SK-N-SH (cell line): ENCODE data around the gene FDXR. TPM values are rescaled to one million over a fixed set of nuclear protein-coding genes. Genes with fewer than 3 reads are reported as not detected.

Source experiments
- CTCF ChIA-PET: fragments of 300-600, 350-600 bp; formaldehyde crosslinking; extraction: SDS; loops from one replicate; lab custom pipeline; 2021; lab: Yijun Ruan, JAX
- POLR2A ChIA-PET: fragments of 350-600 bp; sonication (Branson Sonifier 250); formaldehyde crosslinking; extraction: SDS; loops from one replicate; lab custom pipeline; 2020; ENCODE audit warnings: antibody characterized with exemption, inconsistent platforms; lab: Yijun Ruan, JAX
- DNase-seq: peaks from one replicate; pipeline ENCODE4 v3.0.0; 2012
- H2AFZ ChIP-seq: fragments of 200-600 bp; sonication (generic); 2 replicates; pipeline ENCODE4 v1.8.1; 2016; ENCODE audit warnings: antibody characterized with exemption, mild to moderate bottlenecking, low read depth
- H3F3A ChIP-seq: fragments of 200-600 bp; sonication (generic); replicated peaks from 2 replicates; pipeline ENCODE3; 2016; ENCODE audit warnings: antibody characterized with exemption, mild to moderate bottlenecking; ENCODE audit not compliant: insufficient read depth
- H3K27ac ChIP-seq, 2 experiments: fragments of 200-500 bp in 1 of 2; fragments of 200-600 bp in 1 of 2; sonication (Bioruptor generic) in 1 of 2; sonication (generic), shearing (Covaris generic) in 1 of 2; 2 replicates each; pipeline versions ENCODE4 v1.5.1 to v1.6.1; 2014 to 2016; ENCODE audit warnings: low read depth in 2 of 2, inconsistent platforms in 1 of 2, low read length in 1 of 2, mild to moderate bottlenecking in 1 of 2, mixed read lengths in 1 of 2
- H3K27me3 ChIP-seq: fragments of 200-600 bp; sonication (generic), shearing (Covaris generic); 2 replicates; pipeline ENCODE4 v1.6.1; 2016; ENCODE audit warnings: mixed run types; ENCODE audit not compliant: insufficient read depth
- H3K36me3 ChIP-seq, 2 experiments: fragments of 200-500 bp in 1 of 2; fragments of 200-600 bp in 1 of 2; sonication (Bioruptor generic) in 1 of 2; sonication (generic) in 1 of 2; replicated peaks in 1 of 2; 2 replicates each; pipeline versions ENCODE3 to v1.5.1; 2014 to 2016; ENCODE audit warnings: low read length in 1 of 2, mild to moderate bottlenecking in 1 of 2; ENCODE audit not compliant: insufficient read depth in 2 of 2, control insufficient read depth in 1 of 2
- H3K4me1 ChIP-seq, 2 experiments: fragments of 200-500 bp in 1 of 2; fragments of 200-600 bp in 1 of 2; sonication (Bioruptor generic) in 1 of 2; sonication (generic), shearing (Covaris generic) in 1 of 2; 2 replicates each; pipeline versions ENCODE4 v1.5.1 to v1.6.1; 2014 to 2016; ENCODE audit warnings: low read depth in 1 of 2, low read length in 1 of 2, mixed run types in 1 of 2; ENCODE audit not compliant: insufficient read depth in 2 of 2, control insufficient read depth in 1 of 2
- H3K4me2 ChIP-seq: fragments of 200-600 bp; sonication (generic), shearing (Covaris generic); 2 replicates; pipeline ENCODE4 v1.6.1; 2017; ENCODE audit warnings: mixed run types
- H3K4me3 ChIP-seq, 2 experiments: fragments of 200-500 bp in 1 of 2; fragments of 200-600 bp in 1 of 2; sonication (Bioruptor generic) in 1 of 2; sonication (generic), shearing (Covaris generic) in 1 of 2; 2 replicates each; pipeline versions ENCODE4 v1.5.1 to v1.8.1; 2014 to 2016; ENCODE audit warnings: low read depth in 2 of 2, inconsistent platforms in 1 of 2, low read length in 1 of 2, mild to moderate bottlenecking in 1 of 2, mixed read lengths in 1 of 2, moderate library complexity in 1 of 2
- H3K79me2 ChIP-seq: fragments of 200-600 bp; sonication (generic); 2 replicates; pipeline ENCODE4 v1.8.1; 2017; ENCODE audit warnings: mild to moderate bottlenecking; ENCODE audit not compliant: insufficient read depth
- H3K9ac ChIP-seq: fragments of 200-600 bp; sonication (generic); 2 replicates; pipeline ENCODE4 v1.6.1; 2017; ENCODE audit warnings: mixed run types
- H3K9me2 ChIP-seq: fragments of 200-600 bp; sonication (generic); 2 replicates; pipeline ENCODE4 v1.6.1; 2017; ENCODE audit warnings: mixed run types
- H3K9me3 ChIP-seq: fragments of 200-600 bp; sonication (generic); 2 replicates; pipeline ENCODE4 v1.6.1; 2017; ENCODE audit warnings: mixed run types, mild to moderate bottlenecking, moderate library complexity
- H4K20me1 ChIP-seq: fragments of 200-600 bp; sonication (generic); 2 replicates; pipeline ENCODE4 v1.6.1; 2017; ENCODE audit warnings: mild to moderate bottlenecking, mixed run types; ENCODE audit not compliant: insufficient read depth
- CHD2 ChIP-seq: fragments of 150-350 bp; IDR thresholded peaks from 2 replicates; pipeline ENCODE4 v1.6.1; 2018; ENCODE audit warnings: low read length; ENCODE audit not compliant: partially characterized antibody
- EZH2phosphoT487 ChIP-seq: fragments of 200-600 bp; sonication (generic); IDR thresholded peaks from 2 replicates; pipeline ENCODE4 v1.6.1; 2017; ENCODE audit warnings: low read depth, mixed run types, mild to moderate bottlenecking, antibody characterized with exemption, moderate library complexity, borderline replicate concordance
- FOXM1 ChIP-seq: IDR thresholded peaks from 2 replicates; pipeline ENCODE4 v1.4.0; 2012; ENCODE audit warnings: low read depth, mild to moderate bottlenecking
- MEF2A ChIP-seq: IDR thresholded peaks from 2 replicates; pipeline ENCODE4 v1.4.0; 2012; ENCODE audit warnings: low read depth, borderline replicate concordance
- NRF1 ChIP-seq: IDR thresholded peaks from 2 replicates; pipeline ENCODE4 v1.6.1; 2012; ENCODE audit warnings: low read depth, mild to moderate bottlenecking, low read length
- RCOR1 ChIP-seq: fragments of 150-350 bp; IDR thresholded peaks from 2 replicates; pipeline ENCODE4 v1.6.1; 2017; ENCODE audit warnings: antibody characterized with exemption, low read length
- TCF12 ChIP-seq: IDR thresholded peaks from 2 replicates; pipeline ENCODE4 v1.4.0; 2012
- TEAD4 ChIP-seq: IDR thresholded peaks from 2 replicates; pipeline ENCODE4 v1.4.0; 2012; ENCODE audit warnings: mild to moderate bottlenecking, borderline replicate concordance; ENCODE audit not compliant: insufficient read depth
- YY1 ChIP-seq: IDR thresholded peaks from 2 replicates; pipeline ENCODE4 v1.4.0; 2012; ENCODE audit warnings: low read depth, mild to moderate bottlenecking
- WGBS: methylation state at CpG from one replicate; pipeline ENCODE4 v1.1.6; 2017; ENCODE audit warnings: low lambda C conversion rate; 5-methylcytosine and 5-hydroxymethylcytosine counted together
- polyA plus RNA-seq, 3 experiments: library from polyadenylated mRNA; depleted of rRNA; stranded (reverse); fragments of >200 nt; gene quantifications; 2 replicates each; pipeline ENCODE4 v1.2.3, GENCODE V29; 2012
- TF ChIP-seq, protein P1 (sequence below): IDR thresholded peaks from 2 replicates; pipeline ENCODE4 v1.4.0; 2012; ENCODE audit warnings: low read depth, borderline replicate concordance
- TF ChIP-seq, protein P2 (sequence below): fragments of 150-350 bp; IDR thresholded peaks from 2 replicates; pipeline ENCODE4 v1.6.1; 2017; ENCODE audit warnings: antibody characterized with exemption, low read length, low read depth, borderline replicate concordance
- TF ChIP-seq, protein P3 (sequence below): IDR thresholded peaks from 2 replicates; pipeline ENCODE4; 2012
- TF ChIP-seq, protein P4 (sequence below): fragments of 200-600 bp; sonication (generic); IDR thresholded peaks from 2 replicates; pipeline ENCODE4 v1.6.1; 2017; ENCODE audit warnings: antibody characterized with exemption, mild to moderate bottlenecking, moderate library complexity
- TF ChIP-seq, protein P5 (sequence below): IDR thresholded peaks from 2 replicates; pipeline ENCODE4 v1.4.0; 2012; ENCODE audit warnings: low read depth, borderline replicate concordance
- TF ChIP-seq, protein P6 (sequence below): fragments of 150-350 bp; IDR thresholded peaks from 2 replicates; pipeline ENCODE4 v1.6.1; 2016; ENCODE audit warnings: mild to moderate bottlenecking, low read depth, low read length

The FDXR gene
- polyA plus RNA-seq, 1 of the 3 experiments (the other 2 are of a cell fraction) = 86.7 TPM

DNA sequence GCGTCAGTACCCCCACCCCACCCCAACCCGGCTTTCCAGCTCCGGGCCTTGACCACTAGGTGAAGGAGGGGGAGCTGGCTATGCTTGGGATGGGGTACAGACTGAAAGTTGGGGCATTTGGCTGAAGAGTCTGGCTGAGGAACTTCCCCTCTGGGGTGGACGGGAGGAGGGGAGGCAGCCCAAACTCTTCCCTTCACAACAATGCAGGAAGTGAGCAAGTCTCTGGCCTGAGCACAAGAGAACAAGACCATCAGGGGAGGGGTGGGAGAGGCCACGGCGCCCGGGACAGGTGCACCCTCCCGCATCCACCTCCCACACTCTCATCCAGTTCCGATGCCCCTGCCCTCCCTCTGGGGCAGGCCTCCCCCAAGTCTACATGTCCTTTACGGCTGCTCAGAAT is 44.6 kb upstream of the FDXR start (continued):
- TF ChIP-seq, protein P1, sequence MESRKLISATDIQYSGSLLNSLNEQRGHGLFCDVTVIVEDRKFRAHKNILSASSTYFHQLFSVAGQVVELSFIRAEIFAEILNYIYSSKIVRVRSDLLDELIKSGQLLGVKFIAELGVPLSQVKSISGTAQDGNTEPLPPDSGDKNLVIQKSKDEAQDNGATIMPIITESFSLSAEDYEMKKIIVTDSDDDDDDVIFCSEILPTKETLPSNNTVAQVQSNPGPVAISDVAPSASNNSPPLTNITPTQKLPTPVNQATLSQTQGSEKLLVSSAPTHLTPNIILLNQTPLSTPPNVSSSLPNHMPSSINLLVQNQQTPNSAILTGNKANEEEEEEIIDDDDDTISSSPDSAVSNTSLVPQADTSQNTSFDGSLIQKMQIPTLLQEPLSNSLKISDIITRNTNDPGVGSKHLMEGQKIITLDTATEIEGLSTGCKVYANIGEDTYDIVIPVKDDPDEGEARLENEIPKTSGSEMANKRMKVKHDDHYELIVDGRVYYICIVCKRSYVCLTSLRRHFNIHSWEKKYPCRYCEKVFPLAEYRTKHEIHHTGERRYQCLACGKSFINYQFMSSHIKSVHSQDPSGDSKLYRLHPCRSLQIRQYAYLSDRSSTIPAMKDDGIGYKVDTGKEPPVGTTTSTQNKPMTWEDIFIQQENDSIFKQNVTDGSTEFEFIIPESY = no peak

DNA sequence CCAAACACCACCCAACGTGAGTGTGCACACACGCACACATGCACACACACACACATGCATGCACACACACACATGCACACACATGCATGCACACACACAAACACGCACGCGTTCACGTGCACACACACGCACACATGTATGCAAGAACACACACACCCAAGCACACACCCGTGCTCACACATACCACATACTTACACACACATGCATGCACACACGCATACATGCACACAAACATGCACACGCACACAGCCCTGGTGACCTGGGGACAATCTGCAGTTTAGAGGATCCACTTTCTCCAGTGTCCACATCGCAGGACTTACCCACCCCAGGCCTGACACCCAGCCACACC is 44.0 kb upstream of the FDXR start:
- no peak overlapping the region for H3K9ac ChIP-seq
- no peaks in the 10 kb centered on the region for H3K9me2 ChIP-seq
- no peaks in the 10 kb centered on the region for H3K79me2 ChIP-seq
- H3F3A ChIP-seq = no peaks in the 10 kb centered on the region
- H3K4me3 ChIP-seq = no peak overlapping the region
- H2AFZ ChIP-seq = no peak overlapping the region
- no peak for DNase-seq
- H4K20me1 ChIP-seq = no peaks in the 10 kb centered on the region
- no peaks in the 10 kb centered on the region for H3K4me1 ChIP-seq
- no peak overlapping the region for H3K4me2 ChIP-seq
- ChIA-PET POLR2A (no interaction called here), CTCF (interaction anchor here (1.6 kb wide), 1 partner anchor 41 kb away, joined by 6 read pairs; no protein-coding TSS in a partner anchor)
- H3K36me3 ChIP-seq = no peaks in the 10 kb centered on the region
- no peak overlapping the region for H3K27ac ChIP-seq
- no peaks in the 10 kb centered on the region for H3K9me3 ChIP-seq
- peaks cover 3% of the 10 kb centered on the region; the same call in 1 of the 2 replicates for H3K27me3 ChIP-seq
- WGBS = 78% methylated on average over 11 of the region's 11 CpGs
- no peak for TF ChIP-seq NRF1
- no peak for TF ChIP-seq TEAD4
- TF ChIP-seq, protein P2, sequence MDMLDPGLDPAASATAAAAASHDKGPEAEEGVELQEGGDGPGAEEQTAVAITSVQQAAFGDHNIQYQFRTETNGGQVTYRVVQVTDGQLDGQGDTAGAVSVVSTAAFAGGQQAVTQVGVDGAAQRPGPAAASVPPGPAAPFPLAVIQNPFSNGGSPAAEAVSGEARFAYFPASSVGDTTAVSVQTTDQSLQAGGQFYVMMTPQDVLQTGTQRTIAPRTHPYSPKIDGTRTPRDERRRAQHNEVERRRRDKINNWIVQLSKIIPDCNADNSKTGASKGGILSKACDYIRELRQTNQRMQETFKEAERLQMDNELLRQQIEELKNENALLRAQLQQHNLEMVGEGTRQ = no peak
- TF ChIP-seq, protein P3, sequence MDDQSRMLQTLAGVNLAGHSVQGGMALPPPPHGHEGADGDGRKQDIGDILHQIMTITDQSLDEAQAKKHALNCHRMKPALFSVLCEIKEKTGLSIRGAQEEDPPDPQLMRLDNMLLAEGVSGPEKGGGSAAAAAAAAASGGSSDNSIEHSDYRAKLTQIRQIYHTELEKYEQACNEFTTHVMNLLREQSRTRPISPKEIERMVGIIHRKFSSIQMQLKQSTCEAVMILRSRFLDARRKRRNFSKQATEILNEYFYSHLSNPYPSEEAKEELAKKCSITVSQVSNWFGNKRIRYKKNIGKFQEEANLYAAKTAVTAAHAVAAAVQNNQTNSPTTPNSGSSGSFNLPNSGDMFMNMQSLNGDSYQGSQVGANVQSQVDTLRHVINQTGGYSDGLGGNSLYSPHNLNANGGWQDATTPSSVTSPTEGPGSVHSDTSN = no peak
- no peak for TF ChIP-seq RCOR1
- TF ChIP-seq FOXM1 = no peak
- TF ChIP-seq MEF2A = no peak
- no peak for TF ChIP-seq YY1
- TF ChIP-seq TCF12 = no peak
- TF ChIP-seq, all 33 proteins: peak for 0

DNA sequence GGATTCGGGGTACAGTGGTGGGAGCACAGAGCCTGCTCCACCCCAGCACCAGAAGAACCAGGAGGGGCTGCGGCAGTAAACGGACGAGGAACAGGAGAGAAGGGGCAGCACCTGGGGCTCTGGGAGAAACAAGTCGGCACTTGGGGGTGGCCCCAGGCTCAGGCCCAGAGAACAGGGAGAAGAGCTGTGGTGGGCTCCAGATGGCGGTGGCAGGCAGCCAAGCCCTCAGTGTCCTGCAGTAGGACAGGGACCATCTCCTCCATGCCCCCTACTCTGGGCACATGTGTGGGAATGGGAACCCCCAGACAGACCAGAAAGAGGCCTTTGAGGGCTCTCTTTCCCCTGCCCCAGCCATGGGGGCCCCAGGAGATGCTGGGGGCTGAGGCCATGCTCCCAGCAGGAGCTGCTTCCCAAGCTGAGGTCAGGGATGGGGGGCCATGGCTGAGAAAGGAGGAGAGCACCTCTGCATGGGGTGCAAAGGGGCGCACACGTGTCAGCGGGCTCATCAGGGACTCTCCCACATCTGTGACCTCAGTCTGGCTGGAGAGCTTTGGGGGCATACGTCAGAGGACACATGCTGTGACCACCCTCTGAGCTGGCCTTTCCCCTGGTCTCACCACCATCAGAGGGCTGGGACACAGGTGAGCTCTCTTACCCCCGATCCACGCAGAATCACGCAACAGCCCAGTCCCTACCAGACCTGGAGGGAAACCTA is 43.5 kb upstream of the FDXR start:
- Histone ChIP-seq H3K27ac (no peak overlapping the region), H3K9ac (no peak overlapping the region), H3K36me3 (no peaks in the 10 kb centered on the region), H3K27me3 (no peaks in the 10 kb centered on the region; the same call in 1 of the 2 replicates), H3K4me3 (no peak overlapping the region), H3K4me2 (no peak overlapping the region), H4K20me1 (no peaks in the 10 kb centered on the region), H3K79me2 (no peaks in the 10 kb centered on the region), H2AFZ (no peak overlapping the region), H3K4me1 (no peaks in the 10 kb centered on the region), H3K9me2 (no peaks in the 10 kb centered on the region), H3F3A (no peaks in the 10 kb centered on the region), H3K9me3 (no peaks in the 10 kb centered on the region)
- POLR2A ChIA-PET = no interaction called here
- CTCF ChIA-PET = interaction anchor here (0.6 to 1.6 kb wide), 3 partner anchors 42 to 1799 kb away, joined by 3 to 6 read pairs (median 3); no protein-coding TSS in a partner anchor
- WGBS = 73% methylated on average over 9 of the region's 13 CpGs
- DNase-seq = peak; percentile 63
- TF ChIP-seq TCF12 (no peak), EZH2phosphoT487 (no peak), CHD2 (no peak), FOXM1 (no peak), RCOR1 (no peak)
- TF ChIP-seq, protein P2 = no peak
- TF ChIP-seq, protein P4, sequence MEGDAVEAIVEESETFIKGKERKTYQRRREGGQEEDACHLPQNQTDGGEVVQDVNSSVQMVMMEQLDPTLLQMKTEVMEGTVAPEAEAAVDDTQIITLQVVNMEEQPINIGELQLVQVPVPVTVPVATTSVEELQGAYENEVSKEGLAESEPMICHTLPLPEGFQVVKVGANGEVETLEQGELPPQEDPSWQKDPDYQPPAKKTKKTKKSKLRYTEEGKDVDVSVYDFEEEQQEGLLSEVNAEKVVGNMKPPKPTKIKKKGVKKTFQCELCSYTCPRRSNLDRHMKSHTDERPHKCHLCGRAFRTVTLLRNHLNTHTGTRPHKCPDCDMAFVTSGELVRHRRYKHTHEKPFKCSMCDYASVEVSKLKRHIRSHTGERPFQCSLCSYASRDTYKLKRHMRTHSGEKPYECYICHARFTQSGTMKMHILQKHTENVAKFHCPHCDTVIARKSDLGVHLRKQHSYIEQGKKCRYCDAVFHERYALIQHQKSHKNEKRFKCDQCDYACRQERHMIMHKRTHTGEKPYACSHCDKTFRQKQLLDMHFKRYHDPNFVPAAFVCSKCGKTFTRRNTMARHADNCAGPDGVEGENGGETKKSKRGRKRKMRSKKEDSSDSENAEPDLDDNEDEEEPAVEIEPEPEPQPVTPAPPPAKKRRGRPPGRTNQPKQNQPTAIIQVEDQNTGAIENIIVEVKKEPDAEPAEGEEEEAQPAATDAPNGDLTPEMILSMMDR = no peak
- TF ChIP-seq, protein P5, sequence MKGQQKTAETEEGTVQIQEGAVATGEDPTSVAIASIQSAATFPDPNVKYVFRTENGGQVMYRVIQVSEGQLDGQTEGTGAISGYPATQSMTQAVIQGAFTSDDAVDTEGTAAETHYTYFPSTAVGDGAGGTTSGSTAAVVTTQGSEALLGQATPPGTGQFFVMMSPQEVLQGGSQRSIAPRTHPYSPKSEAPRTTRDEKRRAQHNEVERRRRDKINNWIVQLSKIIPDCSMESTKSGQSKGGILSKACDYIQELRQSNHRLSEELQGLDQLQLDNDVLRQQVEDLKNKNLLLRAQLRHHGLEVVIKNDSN = no peak
- TF ChIP-seq, protein P6, sequence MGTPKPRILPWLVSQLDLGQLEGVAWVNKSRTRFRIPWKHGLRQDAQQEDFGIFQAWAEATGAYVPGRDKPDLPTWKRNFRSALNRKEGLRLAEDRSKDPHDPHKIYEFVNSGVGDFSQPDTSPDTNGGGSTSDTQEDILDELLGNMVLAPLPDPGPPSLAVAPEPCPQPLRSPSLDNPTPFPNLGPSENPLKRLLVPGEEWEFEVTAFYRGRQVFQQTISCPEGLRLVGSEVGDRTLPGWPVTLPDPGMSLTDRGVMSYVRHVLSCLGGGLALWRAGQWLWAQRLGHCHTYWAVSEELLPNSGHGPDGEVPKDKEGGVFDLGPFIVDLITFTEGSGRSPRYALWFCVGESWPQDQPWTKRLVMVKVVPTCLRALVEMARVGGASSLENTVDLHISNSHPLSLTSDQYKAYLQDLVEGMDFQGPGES = no peak
